ENCODE results near the gene MRM2.

DNA sequence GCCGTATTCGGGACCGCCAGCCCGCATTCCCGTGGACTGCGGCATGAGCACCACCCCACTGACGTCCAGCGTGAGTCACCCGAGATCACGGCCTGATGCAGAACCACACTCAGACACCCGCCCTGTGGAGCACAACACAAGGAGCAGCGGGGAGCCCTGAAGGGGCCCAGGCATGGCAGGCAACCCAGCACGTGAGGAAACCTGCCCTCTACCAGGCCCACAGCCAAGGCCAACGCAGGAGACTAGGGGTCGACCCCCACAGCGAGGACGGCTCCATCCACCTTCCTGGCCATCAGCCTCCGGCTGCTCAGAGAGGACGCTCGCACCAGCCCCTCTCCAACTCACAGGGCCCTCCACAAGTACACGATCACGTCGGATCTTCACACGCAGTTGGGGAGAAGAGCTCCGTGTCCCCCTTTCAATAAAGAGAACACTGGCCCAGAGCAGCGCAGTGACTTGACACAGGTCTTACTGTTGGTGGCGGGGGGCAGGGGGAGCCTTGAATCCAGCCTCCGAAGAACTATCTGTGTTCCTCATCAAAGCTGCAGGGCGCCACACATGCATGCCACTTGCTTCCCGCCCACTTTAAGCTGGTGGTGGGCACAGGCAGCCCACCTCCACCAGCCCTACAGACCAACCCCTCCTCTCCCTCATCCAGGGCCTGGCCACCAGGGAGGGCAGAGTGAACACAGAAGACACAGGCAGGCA, 31.3 kb downstream of the MRM2 start:
- TF ChIP-seq, protein P1, sequence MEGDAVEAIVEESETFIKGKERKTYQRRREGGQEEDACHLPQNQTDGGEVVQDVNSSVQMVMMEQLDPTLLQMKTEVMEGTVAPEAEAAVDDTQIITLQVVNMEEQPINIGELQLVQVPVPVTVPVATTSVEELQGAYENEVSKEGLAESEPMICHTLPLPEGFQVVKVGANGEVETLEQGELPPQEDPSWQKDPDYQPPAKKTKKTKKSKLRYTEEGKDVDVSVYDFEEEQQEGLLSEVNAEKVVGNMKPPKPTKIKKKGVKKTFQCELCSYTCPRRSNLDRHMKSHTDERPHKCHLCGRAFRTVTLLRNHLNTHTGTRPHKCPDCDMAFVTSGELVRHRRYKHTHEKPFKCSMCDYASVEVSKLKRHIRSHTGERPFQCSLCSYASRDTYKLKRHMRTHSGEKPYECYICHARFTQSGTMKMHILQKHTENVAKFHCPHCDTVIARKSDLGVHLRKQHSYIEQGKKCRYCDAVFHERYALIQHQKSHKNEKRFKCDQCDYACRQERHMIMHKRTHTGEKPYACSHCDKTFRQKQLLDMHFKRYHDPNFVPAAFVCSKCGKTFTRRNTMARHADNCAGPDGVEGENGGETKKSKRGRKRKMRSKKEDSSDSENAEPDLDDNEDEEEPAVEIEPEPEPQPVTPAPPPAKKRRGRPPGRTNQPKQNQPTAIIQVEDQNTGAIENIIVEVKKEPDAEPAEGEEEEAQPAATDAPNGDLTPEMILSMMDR (IDR thresholded peaks at IDR 0.05 in 2 of 3, conservative IDR thresholded peaks at IDR 0.05 in 1 of 3; ENCODE audit: control insufficient read depth in 2 of 3, extremely low read depth in 1 of 3, insufficient read depth in 1 of 3, low read depth in 3 of 3, low read length in 3 of 3), result no peak
- TF ChIP-seq, protein P2, sequence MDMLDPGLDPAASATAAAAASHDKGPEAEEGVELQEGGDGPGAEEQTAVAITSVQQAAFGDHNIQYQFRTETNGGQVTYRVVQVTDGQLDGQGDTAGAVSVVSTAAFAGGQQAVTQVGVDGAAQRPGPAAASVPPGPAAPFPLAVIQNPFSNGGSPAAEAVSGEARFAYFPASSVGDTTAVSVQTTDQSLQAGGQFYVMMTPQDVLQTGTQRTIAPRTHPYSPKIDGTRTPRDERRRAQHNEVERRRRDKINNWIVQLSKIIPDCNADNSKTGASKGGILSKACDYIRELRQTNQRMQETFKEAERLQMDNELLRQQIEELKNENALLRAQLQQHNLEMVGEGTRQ (IDR thresholded peaks at IDR 0.05; ENCODE audit: borderline replicate concordance, low read depth, low read length), result no peak
- TF ChIP-seq SREBF2 (IDR thresholded peaks at IDR 0.05; ENCODE audit: low read length) (no peak), CHD2 (IDR thresholded peaks at IDR 0.05; ENCODE audit: borderline replicate concordance, low read depth, low read length) (no peak)
- TF ChIP-seq, protein P3, sequence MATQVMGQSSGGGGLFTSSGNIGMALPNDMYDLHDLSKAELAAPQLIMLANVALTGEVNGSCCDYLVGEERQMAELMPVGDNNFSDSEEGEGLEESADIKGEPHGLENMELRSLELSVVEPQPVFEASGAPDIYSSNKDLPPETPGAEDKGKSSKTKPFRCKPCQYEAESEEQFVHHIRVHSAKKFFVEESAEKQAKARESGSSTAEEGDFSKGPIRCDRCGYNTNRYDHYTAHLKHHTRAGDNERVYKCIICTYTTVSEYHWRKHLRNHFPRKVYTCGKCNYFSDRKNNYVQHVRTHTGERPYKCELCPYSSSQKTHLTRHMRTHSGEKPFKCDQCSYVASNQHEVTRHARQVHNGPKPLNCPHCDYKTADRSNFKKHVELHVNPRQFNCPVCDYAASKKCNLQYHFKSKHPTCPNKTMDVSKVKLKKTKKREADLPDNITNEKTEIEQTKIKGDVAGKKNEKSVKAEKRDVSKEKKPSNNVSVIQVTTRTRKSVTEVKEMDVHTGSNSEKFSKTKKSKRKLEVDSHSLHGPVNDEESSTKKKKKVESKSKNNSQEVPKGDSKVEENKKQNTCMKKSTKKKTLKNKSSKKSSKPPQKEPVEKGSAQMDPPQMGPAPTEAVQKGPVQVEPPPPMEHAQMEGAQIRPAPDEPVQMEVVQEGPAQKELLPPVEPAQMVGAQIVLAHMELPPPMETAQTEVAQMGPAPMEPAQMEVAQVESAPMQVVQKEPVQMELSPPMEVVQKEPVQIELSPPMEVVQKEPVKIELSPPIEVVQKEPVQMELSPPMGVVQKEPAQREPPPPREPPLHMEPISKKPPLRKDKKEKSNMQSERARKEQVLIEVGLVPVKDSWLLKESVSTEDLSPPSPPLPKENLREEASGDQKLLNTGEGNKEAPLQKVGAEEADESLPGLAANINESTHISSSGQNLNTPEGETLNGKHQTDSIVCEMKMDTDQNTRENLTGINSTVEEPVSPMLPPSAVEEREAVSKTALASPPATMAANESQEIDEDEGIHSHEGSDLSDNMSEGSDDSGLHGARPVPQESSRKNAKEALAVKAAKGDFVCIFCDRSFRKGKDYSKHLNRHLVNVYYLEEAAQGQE (IDR thresholded peaks at IDR 0.05; ENCODE audit: low read depth, low read length), result no peak
